Neural cell (in vitro differentiated cells): ENCODE data around the gene QPCTL.

Experiments
- CTCF ChIP-seq: fragments of 450-650 bp; IDR thresholded peaks from 2 replicates; pipeline ENCODE4 v1.5.1; 2014; ENCODE audit warnings: antibody characterized with exemption, mild to moderate bottlenecking, moderate library complexity; ENCODE audit not compliant: poor library complexity, severe bottlenecking
- RAD21 ChIP-seq: fragments of 450-650 bp; conservative IDR thresholded peaks from 2 replicates; pipeline ENCODE4 v1.6.1; 2014; ENCODE audit warnings: antibody characterized with exemption, mild to moderate bottlenecking, moderate library complexity
- TAF1 ChIP-seq: IDR thresholded peaks from 2 replicates; pipeline ENCODE4 v1.6.1; 2012; ENCODE audit warnings: low read depth

GRCh38 chr19:45664575-45664974, 27.9 kb upstream of the QPCTL start:
- TF ChIP-seq RAD21 (no peak), CTCF (no peak), TAF1 (no peak)
